ENCODE measurements around the gene RGS8. TPM values are rescaled to one million over a fixed set of nuclear protein-coding genes. Genes with fewer than 3 reads are reported as not detected.

Gene RGS8
- total RNA-seq, 2 donors from 2014 or later = 5.6 to 25.0 TPM

- Mint-ChIP-seq H3K4me1 (peaks cover 22% of the 10 kb centered on the region), H3K4me3 (no peak overlapping the region), H3K36me3 (ENCODE audit: low read depth) (peaks cover 1% of the 10 kb centered on the region), H3K27ac (no peak overlapping the region), H3K9me3 (no peaks in the 10 kb centered on the region), H3K27me3 (ENCODE audit: insufficient read depth) (no peaks in the 10 kb centered on the region)
- Histone ChIP-seq H3K9me3 (ENCODE audit: control insufficient read depth, low read length) (no peaks in the 10 kb centered on the region), H3K27ac (ENCODE audit: low read depth, low read length) (no peak overlapping the region), H3K9ac (ENCODE audit: extremely low read depth, low read length, poor library complexity, severe bottlenecking) (no peak overlapping the region), H3K36me3 (ENCODE audit: control insufficient read depth, insufficient read depth, low read length) (no peaks in the 10 kb centered on the region), H3K27me3 (ENCODE audit: control insufficient read depth, insufficient read depth, low read length, poor library complexity, severe bottlenecking) (no peaks in the 10 kb centered on the region), H3K4me3 (ENCODE audit: low read length) (no peak overlapping the region), H3K4me1 (ENCODE audit: control insufficient read depth, insufficient read depth, low read length) (no peaks in the 10 kb centered on the region)
- no peak for DNase-seq
- TF ChIP-seq, protein P1, sequence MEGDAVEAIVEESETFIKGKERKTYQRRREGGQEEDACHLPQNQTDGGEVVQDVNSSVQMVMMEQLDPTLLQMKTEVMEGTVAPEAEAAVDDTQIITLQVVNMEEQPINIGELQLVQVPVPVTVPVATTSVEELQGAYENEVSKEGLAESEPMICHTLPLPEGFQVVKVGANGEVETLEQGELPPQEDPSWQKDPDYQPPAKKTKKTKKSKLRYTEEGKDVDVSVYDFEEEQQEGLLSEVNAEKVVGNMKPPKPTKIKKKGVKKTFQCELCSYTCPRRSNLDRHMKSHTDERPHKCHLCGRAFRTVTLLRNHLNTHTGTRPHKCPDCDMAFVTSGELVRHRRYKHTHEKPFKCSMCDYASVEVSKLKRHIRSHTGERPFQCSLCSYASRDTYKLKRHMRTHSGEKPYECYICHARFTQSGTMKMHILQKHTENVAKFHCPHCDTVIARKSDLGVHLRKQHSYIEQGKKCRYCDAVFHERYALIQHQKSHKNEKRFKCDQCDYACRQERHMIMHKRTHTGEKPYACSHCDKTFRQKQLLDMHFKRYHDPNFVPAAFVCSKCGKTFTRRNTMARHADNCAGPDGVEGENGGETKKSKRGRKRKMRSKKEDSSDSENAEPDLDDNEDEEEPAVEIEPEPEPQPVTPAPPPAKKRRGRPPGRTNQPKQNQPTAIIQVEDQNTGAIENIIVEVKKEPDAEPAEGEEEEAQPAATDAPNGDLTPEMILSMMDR (conservative IDR thresholded peaks at IDR 0.05) = no peak
Observed at GRCh38 chr1:182658055-182658454, 26.3 kb downstream of the RGS8 start.

DNA sequence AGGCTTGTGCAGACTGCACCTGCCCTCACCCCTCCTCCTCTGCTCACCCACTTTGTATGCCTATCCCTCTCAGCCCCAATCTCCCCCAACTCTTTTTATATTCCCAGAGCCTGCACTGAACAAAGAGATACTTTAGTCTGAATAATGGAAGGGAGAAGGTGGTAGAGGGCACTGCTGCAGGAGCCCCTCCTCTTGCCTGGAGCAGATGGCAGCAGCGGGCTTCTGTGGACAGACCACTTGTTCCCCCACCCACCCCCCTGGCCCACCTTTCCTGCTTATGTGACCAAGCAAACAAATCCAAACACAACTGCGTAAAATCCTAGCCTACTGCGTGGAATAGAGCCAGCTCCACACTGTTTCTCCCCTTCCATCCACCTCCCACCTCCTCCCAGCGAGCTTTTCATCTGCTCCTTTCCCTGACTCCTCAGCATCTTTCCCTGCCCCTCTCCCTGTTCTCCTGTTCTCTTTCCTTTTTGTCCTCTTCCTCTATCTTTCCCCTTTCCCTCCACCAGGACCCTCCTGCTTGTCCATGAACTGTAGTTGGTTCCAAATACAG is 27.5 kb downstream of the RGS8 start:
- H3K27ac Mint-ChIP-seq = no peak overlapping the region

GRCh38 chr1:182653986-182654385 is 30.4 kb downstream of the RGS8 start:
- Mint-ChIP-seq H3K36me3 (ENCODE audit: low read depth) (peaks cover 2% of the 10 kb centered on the region), H3K4me1 (no peaks in the 10 kb centered on the region), H3K27ac (no peak overlapping the region), H3K4me3 (no peak overlapping the region), H3K9me3 (no peaks in the 10 kb centered on the region), H3K27me3 (ENCODE audit: insufficient read depth) (no peaks in the 10 kb centered on the region)
- H3K36me3 ChIP-seq (ENCODE audit: control insufficient read depth, insufficient read depth, low read length) = peaks cover 4% of the 10 kb centered on the region
- no peak overlapping the region for H3K4me3 ChIP-seq (ENCODE audit: low read length)
- H3K27ac ChIP-seq (ENCODE audit: low read depth, low read length) = no peak overlapping the region
- no peaks in the 10 kb centered on the region for H3K9me3 ChIP-seq (ENCODE audit: control insufficient read depth, low read length)
- H3K4me1 ChIP-seq (ENCODE audit: control insufficient read depth, insufficient read depth, low read length) = no peaks in the 10 kb centered on the region
- no peak overlapping the region for H3K9ac ChIP-seq (ENCODE audit: extremely low read depth, low read length, poor library complexity, severe bottlenecking)
- TF ChIP-seq, protein P1 (conservative IDR thresholded peaks at IDR 0.05) = no peak
- no peak for DNase-seq
- 100% methylated on average over 2 of the region's 2 CpGs; no CpG with 5 or more reads in 1 of the 2 experiments for WGBS, 2 experiments (ENCODE audit: insufficient coverage in 1 of 2, insufficient read length in 1 of 2)
- H3K27me3 ChIP-seq (ENCODE audit: control insufficient read depth, insufficient read depth, low read length, poor library complexity, severe bottlenecking) = no peaks in the 10 kb centered on the region

More for the DNA sequence above, 27.5 kb downstream of the RGS8 start:
- no peaks in the 10 kb centered on the region for H3K36me3 Mint-ChIP-seq (ENCODE audit: low read depth)
- no peak for DNase-seq
- no peak overlapping the region for H3K4me3 Mint-ChIP-seq
- Histone ChIP-seq H3K27me3 (ENCODE audit: control insufficient read depth, insufficient read depth, low read length, poor library complexity, severe bottlenecking) (no peaks in the 10 kb centered on the region), H3K4me1 (ENCODE audit: control insufficient read depth, insufficient read depth, low read length) (no peaks in the 10 kb centered on the region), H3K4me3 (ENCODE audit: low read length) (no peak overlapping the region), H3K9me3 (ENCODE audit: control insufficient read depth, low read length) (no peaks in the 10 kb centered on the region), H3K27ac (ENCODE audit: low read depth, low read length) (no peak overlapping the region), H3K9ac (ENCODE audit: extremely low read depth, low read length, poor library complexity, severe bottlenecking) (no peak overlapping the region), H3K36me3 (ENCODE audit: control insufficient read depth, insufficient read depth, low read length) (peaks cover 4% of the 10 kb centered on the region)
- WGBS, 2 experiments (ENCODE audit: insufficient coverage in 1 of 2, insufficient read length in 1 of 2) = 90% methylated on average over 3 to 4 of the region's 4 CpGs
- TF ChIP-seq, protein P1 (conservative IDR thresholded peaks at IDR 0.05) = no peak
- H3K9me3 Mint-ChIP-seq = no peaks in the 10 kb centered on the region
- H3K4me1 Mint-ChIP-seq = peaks cover 11% of the 10 kb centered on the region
- H3K27me3 Mint-ChIP-seq (ENCODE audit: insufficient read depth) = no peaks in the 10 kb centered on the region

Measured in endodermal cell (in vitro differentiated cells).